GM21515 (cell line): ENCODE results near the gene KRTAP21-3.
"Not testable (repeated sequence)": the region's sequence is repeated elsewhere in the genome, so short reads cannot be mapped to it uniquely, and the experiment has no call there.

Source experiments
- ATAC-seq: cut with Tn5 transposase; IDR thresholded peaks from one replicate; pipeline ENCODE4 v1.9.1; 2021; ENCODE audit not compliant: unreplicated experiment

KRTAP21-3 gene, protein sequence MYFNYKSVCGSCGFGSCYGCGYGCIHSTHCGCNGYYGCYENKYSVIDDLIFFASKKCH

DNA sequence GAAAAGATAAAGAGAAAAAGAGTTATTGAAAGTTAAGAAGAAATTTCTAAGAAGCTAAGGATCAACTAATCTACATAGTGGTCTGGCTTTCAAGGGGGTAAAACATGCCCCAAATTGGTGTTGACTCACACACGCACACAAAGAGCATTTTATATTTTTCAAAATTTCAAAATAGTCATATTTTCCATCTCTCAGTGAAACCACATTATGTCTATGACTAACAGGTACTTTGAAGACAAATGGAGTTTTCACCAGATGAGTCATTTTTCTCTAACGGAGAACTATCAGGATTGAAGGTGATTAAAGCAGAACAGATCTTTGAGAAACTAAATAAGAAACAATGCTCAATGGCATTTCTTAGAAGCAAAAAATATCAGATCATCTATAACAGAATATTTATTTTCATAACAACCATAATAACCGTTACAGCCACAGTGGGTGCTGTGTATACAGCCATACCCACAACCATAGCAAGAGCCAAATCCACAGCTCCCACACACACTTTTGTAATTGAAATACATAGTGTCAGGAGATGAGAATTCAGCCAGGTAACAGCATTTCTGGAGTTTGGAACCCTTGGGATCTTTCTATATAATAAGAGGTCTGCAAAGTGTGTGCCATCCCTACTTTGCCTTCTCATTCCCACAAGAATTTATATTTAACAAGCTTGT lies at the start of gene KRTAP21-3:
Gene KRTAP21-3 (minus strand): TSS at position 539 of the 671 bp plus-strand sequence. CDS start 18 bp downstream, at position 521.
- ATAC-seq = no peak

DNA sequence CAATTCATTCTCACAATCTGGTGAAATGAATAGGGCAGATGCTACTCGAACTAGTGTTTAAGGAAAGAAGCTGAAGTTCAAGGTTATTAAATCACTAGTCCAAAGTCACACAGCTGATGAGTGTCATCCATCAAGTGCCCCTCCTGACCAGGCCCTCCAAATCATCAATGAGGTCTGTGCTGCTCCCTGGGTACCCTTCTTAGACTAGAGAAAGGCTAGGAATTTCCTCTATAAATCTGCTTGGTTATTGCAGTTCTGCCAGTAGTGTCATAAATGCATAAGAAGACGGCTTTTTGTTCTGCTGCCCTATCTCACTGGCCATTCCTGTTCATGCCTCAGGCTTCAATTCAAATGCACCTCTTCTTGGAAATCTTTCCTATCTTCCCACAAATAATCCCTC lies 42.2 kb upstream of the KRTAP21-3 start:
- ATAC-seq = no peak

DNA sequence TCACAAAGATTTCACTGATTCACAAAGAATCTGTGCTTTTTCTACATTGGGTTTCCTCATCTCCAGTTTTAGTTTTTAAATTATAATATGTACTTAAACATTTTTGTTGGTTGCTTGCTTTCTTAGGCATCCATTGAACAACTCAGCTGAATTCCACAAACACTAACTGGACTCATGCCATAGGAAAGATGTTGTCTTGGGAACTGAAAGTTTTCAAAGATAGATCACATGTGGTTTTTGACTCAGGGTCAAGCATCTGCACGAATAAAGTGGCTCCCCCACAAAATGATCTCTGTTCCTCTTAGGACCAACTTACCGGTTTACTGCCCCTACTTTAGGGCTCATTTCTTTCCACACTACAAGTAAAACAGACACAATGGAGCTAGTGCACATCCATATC lies 39.7 kb upstream of the KRTAP21-3 start:
- no peak for ATAC-seq

DNA sequence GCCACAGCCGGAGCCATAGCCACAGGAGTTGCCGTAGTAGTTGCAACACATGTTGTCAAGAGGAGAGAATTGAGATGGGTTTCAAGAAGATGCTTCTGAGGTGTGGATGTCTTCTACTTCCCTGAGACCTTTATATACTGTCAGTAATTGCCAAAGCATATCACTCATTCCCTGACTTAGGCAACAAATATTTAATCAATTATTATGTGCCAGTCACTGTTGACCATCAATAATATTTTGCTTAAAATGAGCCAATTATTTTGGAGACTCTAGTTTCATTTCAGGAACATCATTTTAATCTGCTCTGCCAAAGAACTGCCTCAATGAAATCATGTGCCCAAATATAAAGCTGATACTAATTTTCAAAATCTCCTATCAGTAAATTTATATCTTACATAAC lies 36.8 kb upstream of the KRTAP21-3 start, which contains the start of gene KRTAP21-1:
Gene KRTAP21-1 (minus strand): TSS at position 101 of the 400 bp plus-strand sequence. CDS start 50 bp downstream, at position 51.
- ATAC-seq = not testable (repeated sequence)

DNA sequence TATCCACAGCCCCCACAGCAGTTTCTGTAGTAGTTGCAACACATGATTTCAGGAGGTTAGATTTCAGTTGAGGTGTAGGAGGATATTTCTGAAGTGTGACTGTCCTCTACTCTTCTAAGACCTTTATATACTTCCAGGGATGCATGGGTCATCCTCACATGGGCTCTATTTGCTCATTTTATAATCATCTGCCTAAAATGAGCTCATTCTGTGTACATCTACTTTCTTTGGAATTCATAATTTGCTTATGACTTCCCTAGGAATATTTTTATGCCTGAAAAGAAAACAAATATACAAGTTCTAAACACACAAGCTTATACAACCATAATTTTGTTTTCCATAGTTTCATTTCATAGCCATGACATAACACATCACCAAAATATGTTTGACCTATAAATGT lies 28.6 kb upstream of the KRTAP21-3 start, which contains the start of gene KRTAP21-2:
Gene KRTAP21-2 (minus strand): TSS at position 101 of the 400 bp plus-strand sequence. CDS start 57 bp downstream, at position 44.
- ATAC-seq = no peak

DNA sequence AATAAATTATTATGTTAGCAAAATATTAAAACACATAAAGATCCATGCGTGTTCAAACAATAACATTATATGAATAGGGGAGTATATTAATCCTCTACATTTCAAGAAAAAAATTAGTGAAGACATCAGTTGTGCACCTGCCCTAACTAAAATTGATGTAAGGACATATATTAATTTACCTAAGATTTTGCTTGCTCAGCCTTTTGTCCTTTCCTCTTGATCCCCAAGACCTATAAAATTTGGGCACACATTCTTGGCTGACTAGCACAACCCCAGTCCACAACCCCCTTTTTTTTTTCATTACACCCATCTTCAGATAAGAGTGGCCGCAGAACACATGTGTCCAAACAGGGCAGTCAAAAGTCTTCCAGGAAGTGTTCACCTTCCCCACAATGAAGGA lies 21.9 kb upstream of the KRTAP21-3 start:
- ATAC-seq = no peak

DNA sequence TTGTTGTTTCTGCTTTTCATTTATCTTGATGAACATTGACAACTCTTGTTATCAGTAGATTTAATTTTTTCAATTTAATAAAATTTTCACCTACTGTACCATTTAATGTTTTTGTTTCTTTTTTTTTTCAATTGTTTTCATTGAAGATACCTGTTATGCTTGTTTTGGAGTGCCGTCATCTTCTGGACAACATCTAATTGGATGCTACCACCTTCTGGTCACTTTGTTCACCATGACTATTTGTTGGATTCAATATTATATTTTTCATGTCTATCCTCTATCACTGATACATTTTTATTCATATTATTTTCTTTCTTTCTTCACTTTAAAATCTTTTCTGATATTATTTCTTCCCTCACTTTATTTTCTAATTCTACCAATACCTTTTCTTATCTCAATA lies 14.4 kb upstream of the KRTAP21-3 start:
- ATAC-seq = no peak

DNA sequence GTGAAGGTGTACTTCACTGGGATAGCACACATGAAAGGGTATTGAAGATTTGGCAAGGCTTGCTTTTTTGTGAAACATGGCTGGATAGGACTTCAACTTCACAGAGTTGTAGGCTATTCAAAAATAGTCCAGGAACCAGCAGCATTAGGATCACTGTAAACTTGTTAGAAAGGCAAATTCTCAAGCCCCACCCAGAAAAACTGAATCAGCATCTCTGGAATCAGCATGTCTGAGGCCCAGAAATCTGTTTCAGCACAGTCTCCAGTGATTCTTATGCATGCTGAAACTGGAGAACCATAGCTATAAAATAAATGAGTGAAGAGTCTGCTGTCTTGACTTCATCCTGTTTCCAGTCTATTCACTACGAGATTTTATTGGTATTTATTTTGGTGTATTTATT lies 8.1 kb upstream of the KRTAP21-3 start:
- no peak for ATAC-seq

DNA sequence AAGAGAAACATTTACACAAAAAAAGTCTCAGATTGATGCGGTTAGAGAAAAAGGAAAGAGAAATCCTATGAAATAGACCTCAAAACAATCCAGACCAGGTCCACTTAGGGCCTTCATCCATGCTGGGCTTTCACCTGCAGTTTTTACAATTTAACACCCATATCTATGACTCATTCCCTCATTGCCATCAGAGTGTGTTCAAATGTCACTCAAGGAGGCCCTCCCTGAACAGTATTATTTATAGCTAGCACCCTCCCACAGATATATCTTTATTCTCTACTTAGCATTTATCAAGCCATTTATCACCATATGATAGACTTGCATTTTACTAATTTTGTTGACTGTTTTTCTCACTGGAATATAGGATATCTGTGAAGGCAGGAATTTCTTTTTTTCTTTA lies 824 bp upstream of the KRTAP21-3 start:
- ATAC-seq = no peak

DNA sequence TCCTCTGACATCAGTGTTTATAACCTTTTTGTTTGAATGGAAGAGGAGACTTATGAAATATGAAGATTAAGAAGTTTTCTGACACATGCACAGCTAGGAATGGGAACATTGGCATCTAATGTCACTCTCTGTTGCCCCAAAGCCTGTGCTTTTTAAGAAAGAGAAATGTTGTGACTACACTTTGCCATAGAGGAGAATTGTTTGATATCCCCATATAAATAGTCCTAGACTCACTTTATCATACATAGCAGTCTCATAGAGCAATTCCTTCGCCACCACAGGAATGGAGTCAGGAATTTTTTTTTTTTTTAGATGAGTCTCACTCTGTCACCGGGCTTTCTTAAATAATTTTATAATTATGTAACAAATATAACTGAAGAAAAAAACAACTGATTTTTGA lies 1.5 kb downstream of the KRTAP21-3 start:
- no peak for ATAC-seq

DNA sequence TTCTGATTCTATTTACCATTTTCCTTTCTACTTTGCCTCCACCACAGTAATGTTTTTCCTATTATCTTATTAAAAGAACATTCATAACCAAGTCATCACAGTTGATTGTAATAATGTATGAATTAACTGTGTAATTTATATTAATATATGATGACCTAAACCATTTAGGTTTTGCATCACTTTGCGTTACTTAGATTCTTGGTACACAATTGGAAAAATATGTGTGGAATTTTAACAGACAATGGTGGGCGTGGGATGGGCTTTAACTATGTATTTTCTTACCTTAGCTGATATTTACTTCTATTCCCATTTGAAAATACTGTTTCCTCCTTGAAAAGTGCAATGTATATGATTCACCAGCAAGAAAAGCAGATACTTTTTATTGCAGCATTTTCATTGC lies 3.6 kb downstream of the KRTAP21-3 start:
- no peak for ATAC-seq

DNA sequence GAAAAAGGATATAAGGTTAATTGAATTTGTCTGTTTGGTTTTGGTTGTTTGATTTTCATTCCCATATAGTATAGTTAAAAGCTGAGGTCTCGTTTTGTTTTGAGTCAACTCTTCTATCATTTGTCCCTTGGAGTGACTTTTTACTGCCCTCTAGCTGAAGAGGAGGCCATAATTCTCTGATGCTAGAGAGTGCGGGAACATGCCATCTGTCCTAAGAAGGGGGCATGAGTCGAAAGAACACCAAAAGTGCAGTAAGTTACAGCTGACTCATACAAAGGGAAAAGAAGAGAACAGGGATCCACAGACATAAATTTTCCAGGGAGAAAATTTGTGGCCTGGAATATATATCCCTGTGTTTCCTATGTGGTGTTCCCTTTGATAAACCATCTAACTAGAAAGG lies 4.1 kb downstream of the KRTAP21-3 start:
- ATAC-seq = no peak

DNA sequence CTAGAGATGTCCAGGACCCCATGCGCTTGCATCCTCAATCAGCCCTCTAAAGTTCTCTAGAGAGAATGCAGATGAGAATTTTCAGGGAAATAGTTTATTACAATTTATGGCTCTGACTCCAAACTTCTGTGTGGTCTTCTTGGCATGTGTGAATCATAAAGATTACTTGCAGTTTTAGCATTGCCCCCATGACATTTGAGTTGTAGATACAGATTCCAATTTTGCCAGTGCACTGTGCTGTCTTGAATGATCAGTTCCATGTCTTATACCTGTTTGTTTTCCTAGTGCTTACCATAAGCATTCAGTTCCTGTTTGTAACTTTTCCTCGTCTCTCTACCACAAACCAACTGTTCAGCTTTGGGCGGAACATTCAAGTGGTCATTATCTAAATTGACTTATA lies 4.8 kb downstream of the KRTAP21-3 start:
- ATAC-seq = no peak

DNA sequence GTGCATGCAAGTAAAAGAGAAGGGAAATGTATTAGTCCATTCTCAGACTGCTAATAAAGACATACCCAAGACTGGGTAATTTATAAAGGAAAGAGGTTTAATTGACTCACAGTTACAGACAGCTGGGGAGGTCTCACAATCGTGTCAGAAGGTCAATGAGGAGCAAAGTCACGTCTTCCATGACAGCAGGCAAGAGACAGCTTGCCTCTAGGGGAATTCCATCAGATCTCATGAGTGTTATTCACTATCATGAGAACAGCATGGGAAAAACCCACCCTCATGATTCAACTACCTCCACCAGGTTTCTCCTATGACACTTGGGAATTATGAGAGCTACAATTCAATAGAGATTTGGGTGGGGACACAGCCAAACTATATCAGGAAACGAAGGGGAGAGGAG lies 8.1 kb downstream of the KRTAP21-3 start:
- no peak for ATAC-seq

DNA sequence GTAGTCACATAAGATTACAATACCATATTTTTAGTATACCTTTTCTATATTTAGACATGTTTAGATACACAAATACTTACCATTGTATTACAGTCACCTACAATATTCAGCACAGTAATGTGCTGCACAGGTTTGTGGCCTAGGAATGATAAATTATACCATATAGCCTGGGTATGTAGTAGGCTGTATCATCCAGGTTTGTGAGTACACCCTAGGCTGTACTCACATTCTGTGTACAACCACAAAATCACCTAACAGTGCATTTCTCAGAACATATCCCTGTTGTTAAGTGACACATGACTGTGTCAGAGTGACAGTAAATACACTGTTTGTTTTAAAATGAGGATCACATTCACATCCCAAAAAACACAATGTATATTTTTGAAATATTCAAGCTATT lies 11.2 kb downstream of the KRTAP21-3 start:
- no peak for ATAC-seq

DNA sequence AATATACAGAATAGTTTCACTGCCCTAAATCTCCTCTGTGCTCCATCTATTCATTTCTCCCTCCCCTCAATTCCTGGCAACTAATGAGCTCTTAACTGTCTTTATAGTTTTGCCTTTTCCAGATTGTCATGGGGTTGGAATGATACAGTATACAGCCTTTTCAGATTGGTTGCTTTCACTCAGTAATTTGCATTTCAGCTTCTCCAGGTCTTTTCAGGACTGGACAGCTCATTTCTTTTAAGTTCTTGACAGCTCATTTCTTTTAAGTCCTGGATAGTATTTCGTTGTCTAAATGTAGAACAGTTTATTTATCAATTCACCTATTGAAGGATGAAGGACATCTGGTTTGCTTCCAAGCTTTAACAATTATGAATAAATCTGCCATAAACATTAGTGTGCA lies 22.6 kb downstream of the KRTAP21-3 start:
- ATAC-seq = no peak

DNA sequence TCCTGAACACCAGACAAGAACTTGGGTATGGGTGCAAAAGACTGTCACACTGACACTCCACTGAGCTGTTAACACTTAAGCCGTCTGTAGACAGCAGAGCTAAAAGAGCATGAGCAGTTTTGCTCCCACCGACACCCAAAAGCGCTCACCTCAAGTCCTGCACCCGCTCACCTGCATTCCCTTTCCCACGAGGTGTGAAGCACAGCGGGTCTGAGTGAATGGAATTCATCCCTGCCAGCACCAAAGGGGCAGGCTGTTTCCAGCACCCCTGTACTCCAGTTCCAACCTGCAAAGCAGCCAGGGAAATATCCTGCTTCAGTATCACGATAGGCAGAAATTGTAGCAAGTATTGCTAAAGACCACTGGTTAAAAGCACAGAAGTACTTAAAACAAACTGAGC lies 28.8 kb downstream of the KRTAP21-3 start:
- no peak for ATAC-seq

DNA sequence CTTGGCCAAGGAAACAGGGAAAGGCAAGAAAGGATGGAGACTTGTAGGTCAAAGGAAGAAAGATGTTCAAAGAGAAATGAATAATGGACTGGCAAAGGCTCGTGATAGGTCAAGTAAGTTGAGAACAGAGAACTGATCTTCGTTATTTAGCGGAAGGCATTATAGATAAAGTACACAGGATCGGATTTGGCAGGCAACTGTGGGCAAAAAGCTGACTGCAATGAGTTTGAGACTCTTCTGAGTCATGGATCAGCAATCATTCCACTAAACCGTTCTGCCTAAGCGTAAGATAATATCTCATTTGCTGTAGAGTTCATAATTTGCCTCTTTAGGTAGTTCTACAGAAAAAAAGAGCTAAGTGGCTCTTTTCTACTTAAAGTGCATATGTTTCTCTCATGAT lies 34.1 kb downstream of the KRTAP21-3 start:
- no peak for ATAC-seq

DNA sequence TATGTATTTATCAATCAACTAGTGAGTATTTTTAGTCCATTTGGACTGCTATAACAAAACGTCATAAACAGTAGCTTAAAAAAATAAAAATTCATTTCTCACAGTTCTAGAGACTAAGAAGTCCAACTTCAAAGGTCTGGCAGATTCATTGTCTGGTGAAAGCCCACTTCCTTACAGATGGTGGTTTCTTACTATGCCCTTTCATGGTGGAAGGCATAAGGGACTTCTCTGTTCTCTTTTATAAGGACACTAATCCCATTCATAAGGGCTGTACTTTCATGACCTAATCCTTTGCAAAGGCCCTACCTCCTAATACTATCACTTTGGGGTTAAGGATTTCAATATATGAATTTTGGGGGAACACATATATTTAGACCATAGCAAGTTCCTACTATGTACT lies 38.0 kb downstream of the KRTAP21-3 start:
- no peak for ATAC-seq

DNA sequence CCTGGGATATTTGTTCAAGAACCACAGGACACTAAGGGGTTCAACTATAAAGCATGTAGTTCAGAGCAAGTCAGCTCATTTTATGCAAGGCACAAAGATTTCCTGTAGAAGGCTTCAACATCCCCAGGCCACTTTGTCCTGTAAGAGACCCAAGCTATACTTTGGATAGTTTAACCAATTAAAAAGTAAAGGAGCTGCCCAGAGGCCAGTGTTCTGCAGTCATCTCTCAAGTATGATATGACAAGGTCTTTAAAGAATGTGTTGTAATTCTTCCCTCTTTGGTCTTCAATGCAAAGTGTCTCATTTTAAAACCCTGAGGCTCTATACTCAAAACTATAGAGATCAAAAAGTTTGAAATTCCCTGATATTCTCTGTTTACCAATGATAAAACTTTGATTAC lies 41.8 kb downstream of the KRTAP21-3 start:
- no peak for ATAC-seq

DNA sequence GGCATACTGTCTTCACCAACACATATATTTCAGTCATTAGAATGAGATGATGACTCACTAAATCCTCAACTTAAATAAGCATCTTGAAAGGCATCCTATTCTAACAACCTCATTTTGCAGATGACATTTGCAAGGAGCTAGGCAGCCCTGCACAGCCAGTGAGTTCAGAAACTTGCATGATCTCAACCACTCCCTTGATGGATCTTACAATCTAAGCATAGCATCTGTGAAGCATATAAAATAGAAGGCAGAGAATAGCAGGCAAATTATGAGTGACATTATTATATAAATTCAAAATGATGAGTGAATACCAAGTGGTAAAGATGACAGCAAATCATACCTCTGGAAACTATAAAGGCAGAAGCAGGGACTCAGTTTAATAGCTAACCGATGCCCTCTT lies 44.3 kb downstream of the KRTAP21-3 start:
- no peak for ATAC-seq

DNA sequence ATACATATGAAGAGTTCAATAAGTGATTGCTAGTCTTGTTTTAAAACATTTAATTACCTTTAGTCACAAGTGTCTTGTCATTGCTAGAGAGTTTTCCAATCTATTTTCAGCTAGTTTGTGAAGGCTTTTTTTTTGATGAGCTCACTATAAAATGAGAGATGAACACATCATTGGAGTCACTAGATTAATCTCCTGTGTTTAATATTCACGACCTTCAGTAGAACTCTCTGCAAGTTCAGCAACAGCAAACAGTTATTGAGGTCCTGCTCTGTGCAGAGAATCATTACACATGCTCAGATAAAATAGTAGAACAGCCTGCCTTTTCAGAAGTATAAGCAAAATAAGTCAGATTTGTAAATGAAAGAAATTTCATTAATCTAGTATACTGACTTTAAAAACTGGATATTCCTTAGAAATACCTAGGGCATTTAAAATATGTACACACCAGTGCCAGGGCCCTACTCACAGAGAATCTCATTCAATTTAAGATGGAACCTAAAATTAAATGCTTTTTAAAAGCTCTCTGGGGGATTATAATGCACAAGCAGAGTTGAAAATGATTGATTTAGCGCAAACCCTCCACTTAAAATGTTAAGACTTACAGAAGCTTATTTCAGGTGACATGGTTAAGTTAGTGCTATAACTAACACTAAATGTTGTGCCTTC lies 45.5 kb downstream of the KRTAP21-3 start:
- no peak for ATAC-seq
